GM19099 (cell line): ENCODE results near the gene SMARCC2.

Source experiments
- POLR2A ChIP-seq: IDR thresholded peaks from 3 replicates; pipeline ENCODE4 v1.6.1; 2011; ENCODE audit warnings: low read depth; ENCODE audit not compliant: insufficient read length; ENCODE audit errors: extremely low read depth

Gene SMARCC2

GRCh38 chr12:56160894-56161689 is 28.2 kb downstream of the SMARCC2 start:
- peak; percentile 2 for TF ChIP-seq POLR2A

- peak; percentile 37 for TF ChIP-seq POLR2A
These were observed 29.0 kb downstream of the SMARCC2 start for GRCh38 chr12:56160193-56160763.

GRCh38 chr12:56159482-56160192 is 29.6 kb downstream of the SMARCC2 start:
- no peak for TF ChIP-seq POLR2A

GRCh38 chr12:56158926-56159461 is 30.3 kb downstream of the SMARCC2 start:
- no peak for TF ChIP-seq POLR2A

- peak; percentile 99 for TF ChIP-seq POLR2A
These were observed 31.0 kb downstream of the SMARCC2 start, which contains the start of gene MYL6 for GRCh38 chr12:56158029-56158925. MYL6 (plus strand) TSS chr12:56158359; CDS start chr12:56158402, 43 bp downstream.

GRCh38 chr12:56157201-56158028 is 31.9 kb downstream of the SMARCC2 start:
- TF ChIP-seq POLR2A, result peak; percentile 15

GRCh38 chr12:56155256-56155845 is 33.9 kb downstream of the SMARCC2 start:
- no peak for TF ChIP-seq POLR2A

GRCh38 chr12:56154818-56155217 is 34.5 kb downstream of the SMARCC2 start:
- no peak for TF ChIP-seq POLR2A

- no peak for TF ChIP-seq POLR2A
These were observed 35.0 kb downstream of the SMARCC2 start for GRCh38 chr12:56154246-56154771.

GRCh38 chr12:56153678-56154065 is 35.6 kb downstream of the SMARCC2 start:
- no peak for TF ChIP-seq POLR2A

GRCh38 chr12:56152756-56153677 is 36.3 kb downstream of the SMARCC2 start:
- TF ChIP-seq POLR2A, result no peak
